B cell (primary cell): ENCODE results near the gene U2AF2. TPM values are rescaled to one million over a fixed set of nuclear protein-coding genes. Genes with fewer than 3 reads are reported as not detected.

Source experiments
- ATAC-seq: fragments of 200-7000 bp; cut with Tn5 transposase; one replicate; pipeline ENCODE4 v1.10.0; 2021; ENCODE audit warnings: low read depth, mild to moderate bottlenecking, moderate number of reproducible peaks, moderate library complexity
- CTCF ChIA-PET: fragments of 350-600 bp; sonication (Branson Sonifier 250); formaldehyde crosslinking; loops from one replicate; lab custom pipeline; 2021; ENCODE audit warnings: antibody characterized with exemption, inconsistent platforms; lab: Charles Lee
- POLR2A ChIA-PET: fragments of 350-600 bp; sonication (Branson Sonifier 250); formaldehyde crosslinking; loops from one replicate; lab custom pipeline; 2021; ENCODE audit warnings: antibody characterized with exemption; lab: Charles Lee
- DNase-seq: peaks from one replicate; pipeline ENCODE4 v3.0.0; 2013
- H2AFZ ChIP-seq: 2 replicates; pipeline ENCODE4 v1.6.1; 2012; ENCODE audit warnings: mild to moderate bottlenecking, low read depth, low read length; ENCODE audit not compliant: insufficient read depth, poor library complexity, severe bottlenecking
- H3K27ac ChIP-seq, 2 donors: 1 replicate in 1 of 2; 2 replicates in 1 of 2; pipeline ENCODE4 v1.5.1; 2012 to 2013; ENCODE audit warnings: low read length in 2 of 2, mild to moderate bottlenecking in 2 of 2, moderate library complexity in 1 of 2
- H3K27me3 ChIP-seq, 4 experiments: fragments of 200-600 bp in 1 of 4; sonication (generic) in 1 of 4; replicated peaks in 1 of 4; 1 replicate in 2 of 4; 2 replicates in 2 of 4; pipeline versions ENCODE4 v1.6.1 to v1.7.0; 2013 to 2016; ENCODE audit warnings: low read length in 3 of 4, mild to moderate bottlenecking in 2 of 4, mixed read lengths in 1 of 4, moderate library complexity in 1 of 4; ENCODE audit not compliant: insufficient read depth in 4 of 4, control insufficient read depth in 3 of 4; ENCODE audit errors: control extremely low read depth in 1 of 4
- H3K36me3 ChIP-seq, 2 experiments: replicated peaks in 1 of 2; 1 replicate in 1 of 2; 2 replicates in 1 of 2; pipeline versions ENCODE4 v1.6.1 to v1.7.1; 2013; ENCODE audit warnings: low read length in 1 of 2; ENCODE audit not compliant: insufficient read depth in 2 of 2, control insufficient read depth in 1 of 2; ENCODE audit errors: control extremely low read depth in 1 of 2, extremely low read depth in 1 of 2
- H3K4me1 ChIP-seq, 2 donors: fragments of 200-600 bp in 1 of 2; sonication (generic) in 1 of 2; 1 replicate in 1 of 2; 2 replicates in 1 of 2; pipeline versions ENCODE4 v1.5.1 to v1.6.1; 2013 to 2017; ENCODE audit warnings: low read length in 2 of 2; ENCODE audit not compliant: control insufficient read depth in 2 of 2, insufficient read depth in 2 of 2
- H3K4me2 ChIP-seq: replicated peaks from 2 replicates; pipeline ENCODE3; 2012; ENCODE audit warnings: mild to moderate bottlenecking, low read depth, low read length; ENCODE audit not compliant: poor library complexity, severe bottlenecking
- H3K4me3 ChIP-seq, 5 experiments: fragments of 200-600 bp in 1 of 5; sonication (generic) in 1 of 5; 1 replicate in 3 of 5; 2 replicates in 2 of 5; pipeline versions ENCODE4 v1.5.1 to v1.7.0; 2011 to 2016; ENCODE audit warnings: low read length in 4 of 5, mild to moderate bottlenecking in 4 of 5, low read depth in 2 of 5, control low read depth in 1 of 5, moderate library complexity in 1 of 5; ENCODE audit not compliant: insufficient read depth in 1 of 5; ENCODE audit errors: control extremely low read depth in 1 of 5, extremely low read depth in 1 of 5
- H3K79me2 ChIP-seq: fragments of 200-600 bp; sonication (generic); one replicate; pipeline ENCODE4 v1.6.0; 2016; ENCODE audit warnings: low read length; ENCODE audit not compliant: control insufficient read depth, insufficient read depth
- H3K9ac ChIP-seq: fragments of 200-600 bp; sonication (generic); 2 replicates; pipeline ENCODE4 v1.6.1; 2017; ENCODE audit warnings: mild to moderate bottlenecking, low read length, moderate library complexity
- H3K9me3 ChIP-seq, 3 donors: one replicate each; pipeline versions ENCODE4 v1.6.1 to v1.7.1; 2013; ENCODE audit warnings: low read length in 2 of 3; ENCODE audit not compliant: control insufficient read depth in 2 of 3, insufficient read depth in 1 of 3; ENCODE audit errors: control extremely low read depth in 1 of 3
- H4K20me1 ChIP-seq: 2 replicates; pipeline ENCODE4 v1.6.0; 2012; ENCODE audit warnings: mild to moderate bottlenecking, low read length; ENCODE audit not compliant: insufficient read depth, control insufficient read depth, poor library complexity, severe bottlenecking
- H3K27ac Mint-ChIP-seq: one replicate; pipeline ENCODE4 v1.8.0; 2021; ENCODE audit warnings: mixed read lengths
- H3K27me3 Mint-ChIP-seq: one replicate; pipeline ENCODE4 v1.8.0; 2021; ENCODE audit warnings: mixed read lengths
- H3K4me1 Mint-ChIP-seq: one replicate; pipeline ENCODE4 v1.8.0; 2021; ENCODE audit warnings: mixed read lengths
- H3K4me3 Mint-ChIP-seq: one replicate; pipeline ENCODE4 v1.8.0; 2021; ENCODE audit warnings: mixed read lengths
- H3K9me3 Mint-ChIP-seq: one replicate; pipeline ENCODE4 v1.8.0; 2022; ENCODE audit warnings: mixed read lengths; ENCODE audit not compliant: insufficient read depth
- CTCF ChIP-seq: fragments of 200-600 bp; IDR thresholded peaks from one replicate; pipeline ENCODE4 v1.8.0; 2022; ENCODE audit warnings: antibody characterized with exemption, mild to moderate bottlenecking
- EZH2 ChIP-seq: IDR thresholded peaks from 2 replicates; pipeline ENCODE4 v1.6.1; 2012; ENCODE audit warnings: borderline replicate concordance, low read depth, mild to moderate bottlenecking, moderate library complexity, low read length; ENCODE audit not compliant: insufficient read depth, poor library complexity, severe bottlenecking
- WGBS: methylation state at CpG from one replicate; pipeline ENCODE4 v1.1.5; 2013; ENCODE audit warnings: missing lambda C conversion rate; ENCODE audit not compliant: insufficient coverage; 5-methylcytosine and 5-hydroxymethylcytosine counted together
- intact Hi-C: fragments of 100-400 bp; cut with micrococcal nuclease; formaldehyde crosslinking; loops from one replicate; pipeline ENCODE4 v1.10.0; 2022
- polyA plus RNA-seq: library from polyadenylated mRNA; depleted of rRNA; stranded (reverse); fragments of >200 nt; gene quantifications from 2 replicates; pipeline ENCODE4 v1.2.3, GENCODE V29; 2012
- total RNA-seq, 2 donors: library from RNA; stranded (reverse); fragments of 120-200 nt in 1 of 2; gene quantifications; 1 replicate in 1 of 2; 2 replicates in 1 of 2; pipeline versions ENCODE4 v1.2.3 to v1.2.4, GENCODE V29; 2013 to 2022

The U2AF2 gene
- total and polyA plus RNA-seq, 2 donors (not counting 1 experiment from before 2014, with no cell fraction given) = 275 to 300 TPM

GRCh38 chr19:55673465-55673864, 18.6 kb downstream of the U2AF2 start:
- Histone ChIP-seq H3K4me3 (no peak overlapping the region), H3K79me2 (peaks cover 68% of the 10 kb centered on the region), H2AFZ (no peak overlapping the region), H3K4me2 (no peak overlapping the region), H3K9me3 (no peaks in the 10 kb centered on the region), H3K9ac (no peak overlapping the region), H3K36me3 (peaks cover 0 to 57% of the 10 kb centered on the region in 2 experiments), H3K4me1 (peaks cover 28 to 43% of the 10 kb centered on the region in 2 donors), H3K27me3 (no peaks in the 10 kb centered on the region), H3K27ac (peak overlapping the region in 1 of 2 donors; percentile 29), H4K20me1 (peaks cover 73% of the 10 kb centered on the region)
- TF ChIP-seq CTCF (no peak), EZH2 (no peak)
- WGBS = no CpG with 5 or more reads among the region's 9 CpGs
- no peak for ATAC-seq
- peaks cover 58% of the 10 kb centered on the region for H3K4me1 Mint-ChIP-seq
- no peak for DNase-seq
- intact Hi-C loops = no loop called here
- CTCF ChIA-PET = interaction anchor here (0.9 to 3.7 kb wide), 5 partner anchors 11 to 41 kb away, joined by 3 to 46 read pairs (median 4); partner anchors contain the start of genes CCDC106 and U2AF2
- no peaks in the 10 kb centered on the region for H3K9me3 Mint-ChIP-seq
- no peaks in the 10 kb centered on the region for H3K27me3 Mint-ChIP-seq
- peak overlapping the region; percentile 79 for H3K27ac Mint-ChIP-seq
- POLR2A ChIA-PET = interaction anchor here (1.1 kb wide), 1 partner anchor 36 kb away, joined by 3 read pairs; no protein-coding TSS in a partner anchor
- peak overlapping the region; percentile 63 for H3K4me3 Mint-ChIP-seq

GRCh38 chr19:55673889-55674288, 19.1 kb downstream of the U2AF2 start:
- H3K9me3 ChIP-seq = no peaks in the 10 kb centered on the region
- Mint-ChIP-seq H3K27me3 (no peaks in the 10 kb centered on the region), H3K4me3 (peak overlapping the region; percentile 63), H3K27ac (peak overlapping the region; percentile 79), H3K4me1 (peaks cover 62% of the 10 kb centered on the region), H3K9me3 (no peaks in the 10 kb centered on the region)
- no peak for ATAC-seq
- no peak overlapping the region for H3K4me3 ChIP-seq
- H2AFZ ChIP-seq = no peak overlapping the region
- POLR2A ChIA-PET = interaction anchor here (1.1 to 1.3 kb wide), 2 partner anchors 19 to 36 kb away, joined by 3 to 6 read pairs; partner anchors contain the start of gene U2AF2
- no peak overlapping the region for H3K9ac ChIP-seq
- peaks cover 73% of the 10 kb centered on the region for H4K20me1 ChIP-seq
- peaks cover 68% of the 10 kb centered on the region for H3K79me2 ChIP-seq
- no peak overlapping the region for H3K4me2 ChIP-seq
- H3K27me3 ChIP-seq = no peaks in the 10 kb centered on the region
- intact Hi-C loops = no loop called here
- CTCF ChIA-PET = interaction anchor here (0.9 to 3.7 kb wide), 4 partner anchors 11 to 42 kb away, joined by 3 to 46 read pairs (median 5); partner anchors contain the start of genes CCDC106 and U2AF2
- no peak for DNase-seq
- WGBS = 100% methylated on average over 1 of the region's 15 CpGs
- H3K4me1 ChIP-seq = peaks cover 32 to 47% of the 10 kb centered on the region in 2 donors
- H3K36me3 ChIP-seq = peaks cover 0 to 57% of the 10 kb centered on the region in 2 experiments
- H3K27ac ChIP-seq = peak overlapping the region; percentile 29 to 76
- TF ChIP-seq EZH2 (no peak), CTCF (no peak)
